Hepatocyte (in vitro differentiated cells): ENCODE data around the gene PLEKHM3. TPM values are rescaled to one million over a fixed set of nuclear protein-coding genes. Genes with fewer than 3 reads are reported as not detected.

Source experiments
- DNase-seq: peaks from one replicate; pipeline ENCODE4 v3.0.0-alpha.2; 2016; ENCODE audit warnings: low spot score
- H2AFZ ChIP-seq: fragments of 200-600 bp; sonication (generic); 2 replicates; pipeline ENCODE4 v1.6.0; 2016; ENCODE audit warnings: antibody characterized with exemption, mild to moderate bottlenecking
- H3K27ac ChIP-seq: fragments of 200-600 bp; sonication (generic); 2 replicates; pipeline ENCODE4 v1.5.1; 2016; ENCODE audit warnings: mild to moderate bottlenecking
- H3K27me3 ChIP-seq: fragments of 200-600 bp; sonication (generic); 2 replicates; pipeline ENCODE4 v1.6.1; 2016
- H3K36me3 ChIP-seq: fragments of 200-600 bp; sonication (generic); replicated peaks from 2 replicates; pipeline ENCODE4 v1.5.1; 2016; ENCODE audit warnings: low read depth; ENCODE audit not compliant: insufficient read depth
- H3K4me1 ChIP-seq: fragments of 200-600 bp; sonication (generic); 2 replicates; pipeline ENCODE4 v1.5.1; 2016; ENCODE audit warnings: mild to moderate bottlenecking, moderate library complexity; ENCODE audit not compliant: insufficient read depth
- H3K4me2 ChIP-seq: fragments of 200-600 bp; sonication (generic); 2 replicates; pipeline ENCODE4 v1.6.0; 2016
- H3K4me3 ChIP-seq: fragments of 200-600 bp; sonication (generic); 2 replicates; pipeline ENCODE4 v1.5.1; 2016; ENCODE audit warnings: mild to moderate bottlenecking
- H3K79me2 ChIP-seq: fragments of 200-600 bp; sonication (generic); 2 replicates; pipeline ENCODE4 v1.6.0; 2017; ENCODE audit warnings: mild to moderate bottlenecking
- H3K9me2 ChIP-seq: fragments of 200-600 bp; sonication (generic); replicated peaks from 2 replicates; pipeline ENCODE4 v1.6.0; 2017; ENCODE audit warnings: mild to moderate bottlenecking; ENCODE audit not compliant: insufficient read depth
- H3K9me3 ChIP-seq: fragments of 200-600 bp; sonication (generic); 2 replicates; pipeline ENCODE4 v1.5.1; 2016; ENCODE audit warnings: low read depth, mild to moderate bottlenecking
- H4K20me1 ChIP-seq: fragments of 200-600 bp; sonication (generic); 2 replicates; pipeline ENCODE4 v1.6.0; 2016; ENCODE audit warnings: mild to moderate bottlenecking; ENCODE audit not compliant: insufficient read depth, poor library complexity, severe bottlenecking
- EZH2 ChIP-seq: fragments of 200-600 bp; sonication (generic); IDR thresholded peaks from 2 replicates; pipeline ENCODE4 v1.6.1; 2016; ENCODE audit warnings: antibody characterized with exemption, mild to moderate bottlenecking, borderline replicate concordance
- EZH2phosphoT487 ChIP-seq: fragments of 200-600 bp; sonication (generic); IDR thresholded peaks from one replicate; pipeline ENCODE4 v1.6.1; 2018; ENCODE audit warnings: antibody characterized with exemption, mild to moderate bottlenecking, low read depth, moderate library complexity; ENCODE audit not compliant: unreplicated experiment, severe bottlenecking
- WGBS: methylation state at CpG from one replicate; pipeline ENCODE4 v1.1.6; 2016; ENCODE audit warnings: low lambda C conversion rate; ENCODE audit errors: missing lambda C conversion rate; 5-methylcytosine and 5-hydroxymethylcytosine counted together
- polyA plus RNA-seq: library from polyadenylated mRNA; unstranded; fragments of >200 nt; fragmentation: Nextera tagmentation; extraction: Ambion mirVana; gene quantifications from 2 replicates; pipeline ENCODE4 v1.2.1, GENCODE V29; 2016
- total RNA-seq: library from RNA; depleted of rRNA; stranded (reverse); fragments of >200 nt; gene quantifications from 2 replicates; pipeline ENCODE4 v1.2.3, GENCODE V29; 2014
- TF ChIP-seq, protein P1 (sequence below): fragments of 200-600 bp; sonication (generic); IDR thresholded peaks from 2 replicates; pipeline ENCODE4 v1.5.1; 2016; ENCODE audit warnings: antibody characterized with exemption, mild to moderate bottlenecking; ENCODE audit not compliant: poor library complexity

Gene PLEKHM3
- total and polyA plus RNA-seq, 2 experiments from 2014 or later, result 4.2 to 11.1 TPM

DNA sequence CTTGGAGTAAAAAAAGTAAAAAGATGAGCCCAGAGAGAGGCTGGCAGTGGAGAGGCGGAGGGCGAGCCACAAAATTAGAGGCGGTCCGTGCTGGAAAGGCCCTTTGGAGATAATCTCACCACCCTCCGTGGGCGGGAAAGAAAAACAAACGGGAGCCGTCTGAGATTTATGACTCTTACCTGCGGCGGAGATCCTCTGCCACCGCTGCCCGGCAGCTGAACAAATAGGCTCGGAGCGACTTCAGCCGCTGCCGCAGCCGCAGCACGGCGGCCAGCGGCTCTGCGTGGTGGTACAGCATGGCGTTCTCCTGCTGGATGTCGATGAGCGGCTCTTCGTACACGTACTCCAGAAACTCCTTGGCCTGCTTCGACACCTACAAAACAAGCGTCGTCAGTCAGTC, 94.6 kb downstream of the PLEKHM3 start:
- no peaks in the 10 kb centered on the region for H3K27me3 ChIP-seq
- no peaks in the 10 kb centered on the region for H3K36me3 ChIP-seq
- 67% methylated on average over 29 of the region's 29 CpGs for WGBS
- H2AFZ ChIP-seq, result no peak overlapping the region
- peaks cover 19% of the 10 kb centered on the region for H3K4me1 ChIP-seq
- no peaks in the 10 kb centered on the region for H3K79me2 ChIP-seq
- no peak overlapping the region for H3K4me3 ChIP-seq
- no peaks in the 10 kb centered on the region for H3K9me3 ChIP-seq
- TF ChIP-seq EZH2, result no peak
- TF ChIP-seq, protein P1, sequence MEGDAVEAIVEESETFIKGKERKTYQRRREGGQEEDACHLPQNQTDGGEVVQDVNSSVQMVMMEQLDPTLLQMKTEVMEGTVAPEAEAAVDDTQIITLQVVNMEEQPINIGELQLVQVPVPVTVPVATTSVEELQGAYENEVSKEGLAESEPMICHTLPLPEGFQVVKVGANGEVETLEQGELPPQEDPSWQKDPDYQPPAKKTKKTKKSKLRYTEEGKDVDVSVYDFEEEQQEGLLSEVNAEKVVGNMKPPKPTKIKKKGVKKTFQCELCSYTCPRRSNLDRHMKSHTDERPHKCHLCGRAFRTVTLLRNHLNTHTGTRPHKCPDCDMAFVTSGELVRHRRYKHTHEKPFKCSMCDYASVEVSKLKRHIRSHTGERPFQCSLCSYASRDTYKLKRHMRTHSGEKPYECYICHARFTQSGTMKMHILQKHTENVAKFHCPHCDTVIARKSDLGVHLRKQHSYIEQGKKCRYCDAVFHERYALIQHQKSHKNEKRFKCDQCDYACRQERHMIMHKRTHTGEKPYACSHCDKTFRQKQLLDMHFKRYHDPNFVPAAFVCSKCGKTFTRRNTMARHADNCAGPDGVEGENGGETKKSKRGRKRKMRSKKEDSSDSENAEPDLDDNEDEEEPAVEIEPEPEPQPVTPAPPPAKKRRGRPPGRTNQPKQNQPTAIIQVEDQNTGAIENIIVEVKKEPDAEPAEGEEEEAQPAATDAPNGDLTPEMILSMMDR, result no peak
- TF ChIP-seq EZH2phosphoT487, result no peak
- DNase-seq, result peak; percentile 55
- no peaks in the 10 kb centered on the region for H3K9me2 ChIP-seq
- no peaks in the 10 kb centered on the region for H4K20me1 ChIP-seq
- peak overlapping the region; percentile 18 for H3K27ac ChIP-seq
- peak overlapping the region; percentile 37 for H3K4me2 ChIP-seq

DNA sequence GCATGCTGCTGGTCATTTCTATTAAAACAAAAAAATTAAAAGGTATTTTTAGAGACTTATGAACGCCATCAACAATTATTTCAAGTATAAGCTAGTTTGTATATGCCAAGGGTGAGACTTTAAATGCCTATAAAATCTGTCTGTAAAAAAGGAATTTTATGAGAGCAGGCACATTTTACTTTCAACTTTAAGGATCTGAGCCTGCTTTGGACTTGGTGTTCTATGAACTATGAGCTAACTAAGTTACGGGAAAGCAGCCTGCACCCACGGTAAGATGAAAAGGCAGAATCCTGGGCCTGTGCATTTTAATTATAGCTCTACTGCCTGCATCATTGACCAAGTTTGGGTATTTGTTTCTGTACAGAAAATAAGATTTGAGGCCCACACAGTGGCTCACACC, 95.4 kb downstream of the PLEKHM3 start:
- 63% methylated on average over 3 of the region's 3 CpGs for WGBS
- Histone ChIP-seq H3K4me3 (no peak overlapping the region), H3K36me3 (no peaks in the 10 kb centered on the region), H2AFZ (no peak overlapping the region), H4K20me1 (no peaks in the 10 kb centered on the region), H3K9me2 (no peaks in the 10 kb centered on the region), H3K79me2 (no peaks in the 10 kb centered on the region), H3K4me2 (no peak overlapping the region), H3K4me1 (peaks cover 17% of the 10 kb centered on the region), H3K27me3 (no peaks in the 10 kb centered on the region), H3K9me3 (no peaks in the 10 kb centered on the region), H3K27ac (no peak overlapping the region)
- TF ChIP-seq, protein P1, result no peak
- no peak for TF ChIP-seq EZH2
- TF ChIP-seq EZH2phosphoT487, result no peak
- no peak for DNase-seq

DNA sequence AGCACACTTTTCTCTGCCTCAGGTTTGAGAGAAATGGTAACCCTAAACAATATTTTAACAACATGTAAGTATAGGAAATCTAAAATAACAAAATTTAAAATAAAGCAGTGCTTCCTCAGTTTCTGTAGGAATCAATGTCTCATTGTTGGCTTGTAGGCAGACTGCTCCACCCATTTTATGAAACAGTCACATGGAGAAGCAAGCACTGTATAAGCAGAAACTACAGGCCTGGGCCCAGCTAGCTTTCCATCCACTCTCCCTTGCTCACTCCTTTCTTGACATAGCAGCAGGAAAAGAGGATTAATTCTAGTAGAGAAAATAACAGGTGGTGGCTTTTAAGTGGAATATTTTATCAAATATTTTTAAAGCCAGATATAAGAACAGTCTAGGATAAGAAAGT, 97.2 kb downstream of the PLEKHM3 start:
- Histone ChIP-seq H3K4me2 (no peak overlapping the region), H2AFZ (no peak overlapping the region), H3K27ac (no peak overlapping the region), H3K4me1 (peaks cover 10% of the 10 kb centered on the region), H3K9me2 (no peaks in the 10 kb centered on the region), H3K4me3 (no peak overlapping the region), H4K20me1 (no peaks in the 10 kb centered on the region), H3K27me3 (no peaks in the 10 kb centered on the region), H3K79me2 (no peaks in the 10 kb centered on the region), H3K9me3 (no peaks in the 10 kb centered on the region), H3K36me3 (no peaks in the 10 kb centered on the region)
- TF ChIP-seq, protein P1, result no peak
- TF ChIP-seq EZH2 (no peak), EZH2phosphoT487 (no peak)
- DNase-seq, result no peak

DNA sequence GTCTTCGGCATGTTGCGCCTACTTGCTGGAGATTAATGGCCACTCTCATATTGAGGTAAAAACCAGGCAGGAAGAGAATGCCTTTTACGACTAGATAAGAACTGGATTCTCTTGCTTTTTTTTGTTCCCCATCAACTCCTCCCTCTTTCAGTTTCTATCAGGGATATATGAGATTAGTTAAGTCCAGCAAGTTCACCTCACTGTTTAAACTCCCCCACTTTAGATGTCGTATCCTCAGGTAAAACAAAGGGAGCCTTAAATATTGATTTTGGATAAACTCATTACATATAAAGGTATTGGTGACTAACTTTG, 98.4 kb downstream of the PLEKHM3 start:
- WGBS, result 44% methylated on average over 4 of the region's 4 CpGs
- peak overlapping the region; percentile 54 for H3K4me2 ChIP-seq
- no peak for DNase-seq

More for the DNA sequence above, 98.4 kb downstream of the PLEKHM3 start:
- H3K36me3 ChIP-seq, result no peaks in the 10 kb centered on the region
- H3K4me1 ChIP-seq, result peaks cover 10% of the 10 kb centered on the region
- no peaks in the 10 kb centered on the region for H3K79me2 ChIP-seq
- no peak overlapping the region for H2AFZ ChIP-seq
- H3K27ac ChIP-seq, result peak overlapping the region; percentile 64
- H3K27me3 ChIP-seq, result no peaks in the 10 kb centered on the region
- H3K4me3 ChIP-seq, result no peak overlapping the region
- H4K20me1 ChIP-seq, result no peaks in the 10 kb centered on the region
- no peaks in the 10 kb centered on the region for H3K9me2 ChIP-seq
- TF ChIP-seq EZH2, result no peak
- TF ChIP-seq, protein P1, result no peak
- no peak for TF ChIP-seq EZH2phosphoT487
- H3K9me3 ChIP-seq, result no peaks in the 10 kb centered on the region
